Measurements from ENCODE around the gene PYGO2. TPM values are rescaled to one million over a fixed set of nuclear protein-coding genes. Genes with fewer than 3 reads are reported as not detected.

Gene PYGO2
- total RNA-seq, 2 experiments from 2014 or later = 44.3 to 47.3 TPM

GRCh38 chr1:154983776-154984466 is 22.3 kb upstream of the PYGO2 start:
- TF ChIP-seq, protein P1, sequence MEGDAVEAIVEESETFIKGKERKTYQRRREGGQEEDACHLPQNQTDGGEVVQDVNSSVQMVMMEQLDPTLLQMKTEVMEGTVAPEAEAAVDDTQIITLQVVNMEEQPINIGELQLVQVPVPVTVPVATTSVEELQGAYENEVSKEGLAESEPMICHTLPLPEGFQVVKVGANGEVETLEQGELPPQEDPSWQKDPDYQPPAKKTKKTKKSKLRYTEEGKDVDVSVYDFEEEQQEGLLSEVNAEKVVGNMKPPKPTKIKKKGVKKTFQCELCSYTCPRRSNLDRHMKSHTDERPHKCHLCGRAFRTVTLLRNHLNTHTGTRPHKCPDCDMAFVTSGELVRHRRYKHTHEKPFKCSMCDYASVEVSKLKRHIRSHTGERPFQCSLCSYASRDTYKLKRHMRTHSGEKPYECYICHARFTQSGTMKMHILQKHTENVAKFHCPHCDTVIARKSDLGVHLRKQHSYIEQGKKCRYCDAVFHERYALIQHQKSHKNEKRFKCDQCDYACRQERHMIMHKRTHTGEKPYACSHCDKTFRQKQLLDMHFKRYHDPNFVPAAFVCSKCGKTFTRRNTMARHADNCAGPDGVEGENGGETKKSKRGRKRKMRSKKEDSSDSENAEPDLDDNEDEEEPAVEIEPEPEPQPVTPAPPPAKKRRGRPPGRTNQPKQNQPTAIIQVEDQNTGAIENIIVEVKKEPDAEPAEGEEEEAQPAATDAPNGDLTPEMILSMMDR (conservative IDR thresholded peaks at IDR 0.05; ENCODE audit: low read length) = peak; percentile 66
- no peak for TF ChIP-seq EZH2phosphoT487 (IDR thresholded peaks at IDR 0.05; ENCODE audit: borderline replicate concordance, low read depth, low read length)
- Histone ChIP-seq H3K4me2 (ENCODE audit: low read length) (peak overlapping the region; percentile 90), H3K9me2 (ENCODE audit: insufficient read depth, low read length) (no peaks in the 10 kb centered on the region), H3K4me1 (ENCODE audit: insufficient read depth, low read length, poor library complexity, severe bottlenecking) (peaks cover 18% of the 10 kb centered on the region), H2AFZ (ENCODE audit: low read length) (no peak overlapping the region; the same call in 1 of the 2 replicates), H3K4me3 (ENCODE audit: low read depth, low read length, poor library complexity, severe bottlenecking) (peak overlapping the region; percentile 77), H3K36me3 (ENCODE audit: insufficient read depth, low read length) (peaks cover 64% of the 10 kb centered on the region), H3K27ac (ENCODE audit: low read depth, low read length, poor library complexity, severe bottlenecking) (peak overlapping the region; percentile 65), H3K9me3 (ENCODE audit: low read length) (no peaks in the 10 kb centered on the region), H4K20me1 (ENCODE audit: insufficient read depth, low read length) (no peaks in the 10 kb centered on the region), H3K79me2 (ENCODE audit: insufficient read depth, low read depth, low read length) (peaks cover 50% of the 10 kb centered on the region)
- DNase-seq (ENCODE audit: low spot score) = peak; percentile 66
- POLR2A ChIA-PET = interaction anchor here (0.6 to 3.2 kb wide), 12 partner anchors 10 to 138 kb away, joined by 3 to 16 read pairs (median 4); partner anchors contain the start of gene PYGO2
- intact Hi-C loops (cut with micrococcal nuclease; ENCODE audit: unreplicated experiment) = loop anchor here (1.0 to 5.0 kb wide), 4 partner anchors 9 to 78 kb away; partner anchors contain the start of gene EFNA4
- no TSS peak for BruUV-seq (replicated peaks)
- CTCF ChIA-PET (ENCODE audit: unreplicated experiment) = interaction anchor here (0.6 to 1.3 kb wide), 4 partner anchors 28 to 78 kb away, joined by 3 to 4 read pairs (median 3); partner anchors contain the start of gene PBXIP1

DNA sequence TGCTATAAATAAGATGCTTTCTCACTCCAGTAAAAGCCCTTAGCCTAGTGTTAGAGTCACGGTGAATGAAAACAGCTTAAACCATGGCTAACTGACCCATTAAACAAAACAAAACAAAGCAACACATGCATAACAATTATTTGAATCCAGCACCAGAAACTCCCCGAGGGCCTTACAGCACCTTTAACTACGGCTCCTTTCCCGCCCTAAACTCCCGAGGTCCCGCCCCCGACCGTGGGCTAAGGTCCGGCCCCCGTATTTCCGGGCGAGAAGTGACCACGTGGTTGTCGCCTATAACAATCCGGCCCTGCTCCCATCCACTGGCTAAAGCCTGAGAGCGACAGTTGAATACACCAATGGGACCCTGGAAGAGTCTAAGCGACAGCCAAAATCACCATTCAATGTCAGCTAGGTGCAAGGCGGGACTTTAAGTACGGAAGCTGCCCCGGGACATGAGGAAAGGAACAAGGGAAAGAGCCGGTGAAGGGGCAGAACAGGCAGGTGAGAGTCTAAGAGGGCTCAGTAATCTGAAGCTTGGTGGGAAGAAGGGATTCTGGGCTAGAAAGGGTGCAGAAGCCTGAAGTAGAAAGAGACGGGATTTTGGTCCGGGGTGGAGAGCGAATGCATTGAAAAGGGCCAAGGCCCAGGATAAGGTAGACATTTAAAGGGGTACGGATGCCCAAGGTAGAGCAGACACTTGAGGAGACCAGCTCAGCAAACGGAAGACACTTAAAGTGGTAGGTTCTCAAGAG is 21.5 kb upstream of the PYGO2 start, which contains the start of gene FLAD1:
Gene FLAD1 (plus strand): TSS at position 448 of the 752 bp plus-strand sequence. CDS start 351 bp downstream, outside the sequence.
- no peaks in the 10 kb centered on the region for H3K9me3 ChIP-seq (ENCODE audit: low read length)
- peaks cover 55% of the 10 kb centered on the region for H3K79me2 ChIP-seq (ENCODE audit: insufficient read depth, low read depth, low read length)
- H4K20me1 ChIP-seq (ENCODE audit: insufficient read depth, low read length) = no peaks in the 10 kb centered on the region
- DNase-seq (ENCODE audit: low spot score) = peak; percentile 100
- peak within 1 kb of the TSS; percentile 77 for H3K4me3 ChIP-seq (ENCODE audit: low read depth, low read length, poor library complexity, severe bottlenecking)
- CTCF ChIA-PET (ENCODE audit: unreplicated experiment) = interaction anchor here (1.0 to 1.3 kb wide), 3 partner anchors 27 to 79 kb away, joined by 3 to 4 read pairs (median 3); partner anchors contain the start of gene PBXIP1
- no peaks in the 10 kb centered on the region for H3K9me2 ChIP-seq (ENCODE audit: insufficient read depth, low read length)
- intact Hi-C loops (cut with micrococcal nuclease; ENCODE audit: unreplicated experiment) = loop anchor here (1.0 to 5.0 kb wide), 4 partner anchors 8 to 79 kb away; partner anchors contain the start of gene EFNA4
- BruUV-seq (replicated peaks) = no TSS peak
- H3K27ac ChIP-seq (ENCODE audit: low read depth, low read length, poor library complexity, severe bottlenecking) = peak within 1 kb of the TSS; percentile 80
- H3K4me1 ChIP-seq (ENCODE audit: insufficient read depth, low read length, poor library complexity, severe bottlenecking) = peaks cover 21% of the 10 kb centered on the region
- TF ChIP-seq, protein P1 (conservative IDR thresholded peaks at IDR 0.05; ENCODE audit: low read length) = no peak
- no peak for TF ChIP-seq EZH2phosphoT487 (IDR thresholded peaks at IDR 0.05; ENCODE audit: borderline replicate concordance, low read depth, low read length)
- H2AFZ ChIP-seq (ENCODE audit: low read length) = peak within 1 kb of the TSS; percentile 70
- POLR2A ChIA-PET = interaction anchor here (0.6 to 3.2 kb wide), 13 partner anchors 11 to 139 kb away, joined by 3 to 16 read pairs (median 4); partner anchors contain the start of genes PBXIP1, PYGO2 and SHC1
- peaks cover 62% of the 10 kb centered on the region for H3K36me3 ChIP-seq (ENCODE audit: insufficient read depth, low read length)
- H3K4me2 ChIP-seq (ENCODE audit: low read length) = peak within 1 kb of the TSS; percentile 90
